ENCODE results near the gene OSBPL6.

DNA sequence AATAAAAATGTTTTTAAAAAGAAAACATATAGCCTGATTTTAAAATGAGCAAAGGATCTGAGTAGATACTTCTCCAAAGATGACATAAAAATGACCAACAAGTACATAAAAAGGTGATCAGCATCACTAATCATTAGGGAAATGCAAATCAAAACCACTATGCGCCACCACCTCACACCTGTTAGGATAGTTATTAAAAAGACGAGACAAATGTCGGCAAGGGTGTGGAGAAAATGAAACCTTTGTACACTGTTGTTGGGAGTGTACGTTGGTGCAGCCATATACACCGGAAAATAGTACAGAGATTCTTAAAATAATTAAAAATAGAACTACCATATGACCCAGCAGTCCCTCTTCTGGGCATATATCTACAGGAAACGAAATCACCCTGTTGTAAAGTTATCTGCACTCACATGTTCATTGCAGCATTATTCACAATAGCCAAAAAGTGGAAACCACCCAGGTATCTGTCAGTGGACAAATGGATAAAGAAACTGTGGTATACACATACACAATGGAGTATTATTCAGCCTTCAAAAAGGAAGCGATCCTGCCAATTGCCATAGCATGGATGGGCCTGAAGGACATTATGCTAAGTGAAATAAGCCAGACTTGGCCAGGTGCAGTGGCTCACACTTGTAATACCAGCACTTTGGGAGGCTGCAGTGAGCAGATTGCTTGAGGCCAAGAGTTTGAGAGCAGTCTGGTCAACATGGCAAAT lies 165.0 kb downstream of the OSBPL6 start:
- TF ChIP-seq, protein P1, sequence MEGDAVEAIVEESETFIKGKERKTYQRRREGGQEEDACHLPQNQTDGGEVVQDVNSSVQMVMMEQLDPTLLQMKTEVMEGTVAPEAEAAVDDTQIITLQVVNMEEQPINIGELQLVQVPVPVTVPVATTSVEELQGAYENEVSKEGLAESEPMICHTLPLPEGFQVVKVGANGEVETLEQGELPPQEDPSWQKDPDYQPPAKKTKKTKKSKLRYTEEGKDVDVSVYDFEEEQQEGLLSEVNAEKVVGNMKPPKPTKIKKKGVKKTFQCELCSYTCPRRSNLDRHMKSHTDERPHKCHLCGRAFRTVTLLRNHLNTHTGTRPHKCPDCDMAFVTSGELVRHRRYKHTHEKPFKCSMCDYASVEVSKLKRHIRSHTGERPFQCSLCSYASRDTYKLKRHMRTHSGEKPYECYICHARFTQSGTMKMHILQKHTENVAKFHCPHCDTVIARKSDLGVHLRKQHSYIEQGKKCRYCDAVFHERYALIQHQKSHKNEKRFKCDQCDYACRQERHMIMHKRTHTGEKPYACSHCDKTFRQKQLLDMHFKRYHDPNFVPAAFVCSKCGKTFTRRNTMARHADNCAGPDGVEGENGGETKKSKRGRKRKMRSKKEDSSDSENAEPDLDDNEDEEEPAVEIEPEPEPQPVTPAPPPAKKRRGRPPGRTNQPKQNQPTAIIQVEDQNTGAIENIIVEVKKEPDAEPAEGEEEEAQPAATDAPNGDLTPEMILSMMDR (IDR thresholded peaks at IDR 0.05; ENCODE audit: low read length) = no peak
- TF ChIP-seq EZH2 (optimal IDR thresholded peaks at IDR 0.05; ENCODE audit: low read depth, low read length) = no peak
